ENCODE results near the gene DLG5.

The DLG5 gene

DNA sequence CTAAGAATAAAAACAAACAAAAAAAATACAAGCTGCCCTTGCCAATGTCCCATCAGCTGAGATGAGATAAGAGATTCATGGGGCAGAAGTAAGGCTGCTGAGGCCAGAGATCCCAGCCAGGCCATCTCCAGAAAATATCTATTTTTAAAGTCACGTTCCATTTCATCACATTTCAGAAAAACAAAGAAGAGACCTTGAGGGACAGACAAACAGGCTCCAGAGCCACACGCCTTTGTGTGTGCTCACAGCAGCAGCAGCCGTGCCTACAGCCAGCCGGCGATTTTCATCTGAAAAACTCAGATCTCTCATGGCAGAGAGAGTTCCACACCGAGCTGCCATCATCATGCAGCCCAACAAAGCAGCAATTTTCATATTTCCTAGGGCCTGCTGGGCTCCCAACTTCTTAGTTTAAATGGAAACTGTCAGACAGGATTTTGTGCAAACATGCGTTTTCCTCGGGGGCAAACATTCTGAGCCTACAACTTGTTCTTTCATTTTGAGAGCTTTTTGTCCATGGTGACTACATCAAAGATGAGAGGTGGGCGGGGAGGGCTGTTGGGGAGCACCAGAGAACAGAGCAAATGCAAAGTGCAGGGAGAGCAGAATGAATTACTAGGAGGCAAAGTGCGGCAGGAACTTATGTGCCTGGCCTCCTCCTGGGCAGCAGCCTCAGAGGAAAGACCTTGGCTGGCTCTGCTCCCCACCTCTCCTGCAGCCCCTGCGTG lies 38.8 kb downstream of the DLG5 start:
- DNase-seq = no peak

DNA sequence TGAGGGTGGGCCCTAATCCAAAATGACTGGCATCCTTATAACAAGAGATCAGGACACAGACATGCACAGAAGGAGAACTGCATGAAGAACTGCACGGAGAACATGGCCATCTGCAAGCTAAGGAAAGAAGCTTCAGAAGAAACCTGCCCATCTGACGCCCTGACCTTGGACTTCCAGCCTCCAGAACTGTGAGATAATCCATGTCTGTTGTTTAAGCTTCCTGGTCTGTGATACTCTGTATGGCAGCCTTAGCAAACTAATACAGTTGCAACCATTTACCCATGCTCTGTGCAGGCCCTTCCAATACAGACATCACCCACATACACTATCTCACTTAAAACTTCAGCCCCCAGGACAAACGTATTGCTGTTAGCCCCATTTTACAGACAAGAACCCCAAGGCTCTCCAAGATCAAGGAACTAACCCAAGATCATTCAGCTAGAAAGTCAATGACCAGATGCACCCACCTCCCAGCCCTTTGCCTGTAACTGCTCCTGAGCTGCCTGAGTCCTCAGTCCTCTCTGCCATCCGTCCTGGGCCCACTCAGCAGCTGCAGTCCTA lies 39.7 kb downstream of the DLG5 start:
- no peak for DNase-seq

DNA sequence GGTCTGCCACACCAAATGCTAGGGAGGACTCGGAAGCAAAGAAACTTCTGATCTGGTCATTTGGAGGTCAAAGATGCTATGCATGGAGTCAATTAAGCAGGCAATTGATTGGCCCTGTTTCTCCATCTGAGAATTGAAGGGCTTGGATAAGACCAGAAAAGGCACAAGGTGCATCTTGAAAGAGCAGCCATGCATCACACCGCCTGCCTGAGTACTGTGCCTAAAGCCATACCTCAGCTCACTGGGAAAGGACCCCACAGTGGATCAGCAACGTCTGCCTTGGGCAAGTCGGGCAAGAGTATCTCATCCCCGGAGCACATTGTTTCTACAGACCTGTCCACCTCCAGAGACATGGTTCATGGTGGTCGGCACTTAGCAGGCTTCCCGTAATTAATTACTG lies 42.4 kb downstream of the DLG5 start:
- no peak for DNase-seq

DNA sequence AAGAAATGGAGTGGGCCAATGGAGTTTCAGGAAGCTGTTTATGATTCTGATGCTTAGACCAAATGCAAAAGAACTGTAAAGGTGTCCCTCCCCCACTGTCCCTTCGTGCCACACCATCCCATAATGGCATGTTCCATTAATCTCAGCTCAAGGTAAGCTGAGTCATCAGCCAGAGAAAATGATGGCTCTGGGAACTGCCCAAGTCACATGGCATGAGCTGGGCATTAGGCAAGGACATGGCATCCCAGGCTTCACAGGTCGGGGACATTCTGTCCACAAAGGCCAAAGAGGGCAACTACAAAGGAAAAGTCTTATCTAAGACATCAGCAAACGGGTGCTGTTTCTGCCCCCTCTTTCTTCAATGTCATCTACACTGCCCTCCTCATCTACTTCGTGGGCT lies 44.9 kb downstream of the DLG5 start:
- DNase-seq = no peak

DNA sequence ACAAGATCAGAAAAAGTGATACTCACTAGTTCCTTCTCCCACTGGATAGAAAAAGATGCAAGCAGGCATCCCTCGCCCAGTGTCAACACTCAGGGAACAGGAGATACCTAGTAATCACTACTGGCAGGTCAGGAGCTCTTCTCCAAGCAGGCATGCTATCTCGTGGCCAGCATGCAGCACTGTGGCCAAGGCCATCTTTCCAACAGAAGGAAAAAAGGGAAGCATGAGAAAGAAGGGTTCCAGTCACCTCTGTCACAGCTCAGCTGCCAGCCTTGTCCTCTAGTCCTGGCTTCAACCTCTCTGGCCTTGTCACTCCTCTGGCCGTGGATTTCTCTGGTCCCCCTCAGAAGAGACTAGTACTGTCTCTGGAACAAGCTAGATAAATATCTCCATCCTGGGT lies 45.3 kb downstream of the DLG5 start:
- no peak for DNase-seq

DNA sequence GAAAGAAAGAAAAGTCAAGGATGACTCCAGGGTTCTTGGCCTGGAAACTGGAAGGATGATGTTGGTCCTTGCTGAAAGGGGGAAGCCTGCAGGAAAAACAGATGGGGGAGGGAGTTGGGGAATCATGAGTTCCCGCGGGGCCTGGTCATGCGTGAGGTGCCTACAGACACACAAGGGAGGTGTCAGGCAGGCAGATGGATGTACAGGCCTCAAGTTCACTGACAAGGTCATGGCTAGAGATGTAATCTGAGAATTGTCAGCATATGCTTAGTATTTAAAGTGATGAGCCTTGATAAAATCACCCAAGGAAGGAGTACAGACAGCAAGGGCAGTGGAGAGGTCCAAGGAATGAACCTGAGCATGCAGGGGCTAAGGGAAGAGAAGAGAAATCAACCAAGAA lies 46.8 kb downstream of the DLG5 start:
- no peak for DNase-seq

DNA sequence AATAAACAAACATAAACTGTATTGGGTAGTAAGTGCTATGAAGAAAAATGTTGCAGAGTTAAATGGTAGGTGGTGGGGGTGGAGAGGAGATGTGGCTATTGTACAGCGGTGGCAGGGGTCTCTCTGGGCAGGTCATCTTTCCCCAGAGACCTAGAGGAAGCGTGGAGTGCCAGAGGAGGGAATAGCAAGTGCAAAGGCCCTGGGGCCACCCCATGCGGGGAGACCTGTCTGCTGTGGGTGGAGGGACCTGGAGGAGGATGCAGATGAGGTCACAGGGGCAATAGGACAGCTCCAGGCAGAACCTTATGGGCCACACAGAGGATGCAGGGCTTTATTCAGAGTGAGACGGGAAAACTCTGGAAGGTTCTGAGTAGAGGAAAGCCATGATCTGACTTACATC lies 47.5 kb downstream of the DLG5 start:
- no peak for DNase-seq

DNA sequence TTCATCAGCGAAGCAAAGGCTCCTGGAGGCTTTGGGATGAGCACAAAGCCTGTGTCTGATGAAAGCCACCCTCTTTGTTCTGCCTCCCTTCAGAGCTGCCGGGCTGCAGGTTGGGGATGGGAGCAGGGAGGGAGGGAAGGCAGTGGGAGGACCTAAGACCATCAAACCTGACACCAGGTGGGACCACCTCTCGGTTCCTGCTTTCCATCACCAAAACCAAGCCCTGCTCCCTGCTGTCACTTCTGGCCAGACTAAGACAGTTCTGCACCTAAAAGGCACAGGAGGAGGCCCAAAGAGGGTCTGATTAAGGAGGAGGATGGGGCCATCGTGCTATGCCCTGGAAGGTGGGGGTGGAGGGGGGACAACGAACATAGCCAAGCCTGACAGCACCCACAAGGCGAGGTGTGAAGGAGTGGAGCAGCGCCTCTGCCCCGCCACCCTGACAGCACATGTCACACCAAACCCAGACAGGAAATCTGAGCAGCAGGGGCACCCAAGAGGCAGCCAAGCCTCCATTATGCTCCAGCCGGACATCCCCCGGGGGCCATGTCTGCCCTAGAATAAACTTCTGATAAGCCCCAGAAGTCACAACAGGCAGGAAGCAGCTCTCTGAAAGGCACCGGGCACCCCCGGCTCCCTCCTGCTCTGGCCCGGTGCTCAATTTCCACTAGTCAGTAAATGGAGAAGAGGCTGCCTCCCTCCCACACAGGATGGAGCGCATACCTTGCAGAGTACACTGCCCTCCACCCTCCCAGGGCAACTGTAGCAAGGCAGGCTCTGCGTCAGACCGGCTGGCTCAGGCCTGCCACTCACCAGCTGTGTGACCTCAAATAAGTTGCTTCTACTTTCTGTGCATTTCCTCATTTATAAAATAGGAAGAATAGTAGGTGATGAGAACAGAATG lies 48.9 kb downstream of the DLG5 start:
- DNase-seq = peak; percentile 36 to 47

DNA sequence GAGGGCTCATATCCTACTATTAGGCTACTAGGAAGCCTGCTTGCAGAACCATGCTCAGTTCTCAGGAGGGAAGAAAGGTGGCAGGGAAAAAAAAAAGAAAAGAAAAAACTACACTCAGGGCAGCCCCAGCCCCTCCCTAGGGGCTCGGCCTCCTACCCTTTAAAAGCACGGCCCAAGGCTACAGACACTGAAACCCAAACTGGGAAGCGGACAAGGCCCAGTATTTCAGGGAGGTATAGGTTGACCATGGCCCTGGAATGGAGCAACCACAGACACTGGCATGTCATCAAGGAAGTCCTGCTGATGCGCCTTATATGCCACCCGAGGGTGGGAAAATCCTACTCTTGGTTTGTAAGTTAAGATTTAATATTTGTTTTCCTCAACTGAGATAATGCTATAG lies 50.8 kb downstream of the DLG5 start:
- DNase-seq = no peak

DNA sequence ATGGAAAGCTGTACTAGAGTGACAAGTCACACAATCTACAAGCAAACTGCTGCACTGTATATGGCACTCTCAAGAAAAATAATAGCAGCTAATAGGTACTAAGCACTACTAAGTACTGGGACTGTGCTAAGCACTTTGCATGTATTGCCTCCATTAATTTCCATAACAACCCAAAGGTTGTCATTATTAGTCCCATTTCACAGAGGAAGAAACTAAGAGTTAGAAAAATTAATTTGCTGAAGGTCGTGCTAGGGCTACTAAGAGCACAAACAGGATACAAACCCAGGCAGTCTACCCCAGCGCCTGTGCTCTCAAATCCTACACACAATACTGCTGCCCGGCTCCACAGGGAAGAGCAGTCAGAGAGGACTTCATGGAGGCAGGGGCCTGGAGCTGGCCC lies 51.7 kb downstream of the DLG5 start:
- DNase-seq = no peak

DNA sequence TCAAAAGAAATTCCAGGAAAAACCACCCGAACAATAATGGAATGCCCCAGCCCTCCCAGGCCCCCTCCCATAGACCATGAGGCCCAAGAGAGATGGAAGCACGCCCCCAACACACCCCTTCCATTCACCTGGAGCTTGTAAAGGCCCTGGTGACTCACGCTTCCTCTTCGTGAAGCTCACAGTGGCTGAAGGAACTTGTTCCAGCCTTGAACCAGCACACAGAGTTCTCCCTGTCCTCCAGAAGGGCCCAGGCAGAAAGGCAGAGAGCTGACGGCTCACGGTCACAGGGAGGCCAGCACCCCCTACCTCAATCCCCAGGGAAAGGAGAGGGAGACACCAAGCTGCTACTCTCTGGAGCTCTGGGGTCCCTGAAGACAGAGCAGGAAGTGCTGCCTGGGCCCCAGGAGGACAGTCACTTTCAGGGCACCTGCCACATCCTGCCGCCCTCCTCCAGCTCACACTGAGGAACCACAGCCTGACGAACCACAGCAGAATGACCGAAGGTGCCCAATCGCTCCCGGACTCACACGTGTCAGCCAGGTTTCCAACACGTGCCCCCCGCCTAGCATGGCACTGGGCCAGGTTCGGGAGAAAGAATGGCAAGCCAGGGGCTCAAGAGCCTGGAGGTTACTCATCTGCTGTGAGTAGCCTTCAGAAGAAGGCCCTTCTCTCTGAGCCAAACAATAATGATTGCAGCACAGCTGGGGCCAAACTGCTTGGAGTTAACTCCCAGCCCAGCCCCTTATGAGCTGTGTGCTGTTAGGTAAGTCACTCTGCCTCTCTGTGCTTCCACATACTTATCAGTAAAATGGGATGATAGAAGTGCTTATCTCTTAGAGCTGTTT lies 52.8 kb downstream of the DLG5 start:
- no peak for DNase-seq

DNA sequence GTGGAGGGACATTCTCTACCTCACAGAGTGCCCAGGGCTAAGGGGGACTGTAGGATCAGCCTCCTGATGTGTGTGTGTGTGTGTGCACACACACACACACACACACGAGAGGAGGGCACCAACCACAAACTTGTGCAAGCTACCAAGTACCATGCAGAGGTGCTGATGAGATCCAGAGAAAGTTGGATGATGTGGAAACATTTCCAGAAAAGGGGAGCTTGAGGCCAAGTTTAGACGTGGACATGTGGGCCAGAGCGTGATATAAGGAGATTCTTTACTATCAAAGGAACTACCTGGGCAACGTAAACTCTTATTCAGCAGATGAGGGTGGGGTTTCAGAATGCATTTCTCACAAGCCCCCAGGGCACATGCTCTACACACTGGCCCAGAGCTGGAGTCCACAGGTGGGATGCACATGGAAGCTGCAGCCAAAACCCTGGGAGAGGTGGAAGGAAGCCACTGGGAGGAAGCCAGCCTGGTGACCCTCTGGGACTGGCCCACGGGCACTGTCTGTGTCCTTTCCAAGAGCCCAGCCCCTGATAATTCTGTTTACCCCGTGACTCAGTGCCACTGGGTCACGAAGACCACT lies 53.5 kb downstream of the DLG5 start:
- no peak for DNase-seq

DNA sequence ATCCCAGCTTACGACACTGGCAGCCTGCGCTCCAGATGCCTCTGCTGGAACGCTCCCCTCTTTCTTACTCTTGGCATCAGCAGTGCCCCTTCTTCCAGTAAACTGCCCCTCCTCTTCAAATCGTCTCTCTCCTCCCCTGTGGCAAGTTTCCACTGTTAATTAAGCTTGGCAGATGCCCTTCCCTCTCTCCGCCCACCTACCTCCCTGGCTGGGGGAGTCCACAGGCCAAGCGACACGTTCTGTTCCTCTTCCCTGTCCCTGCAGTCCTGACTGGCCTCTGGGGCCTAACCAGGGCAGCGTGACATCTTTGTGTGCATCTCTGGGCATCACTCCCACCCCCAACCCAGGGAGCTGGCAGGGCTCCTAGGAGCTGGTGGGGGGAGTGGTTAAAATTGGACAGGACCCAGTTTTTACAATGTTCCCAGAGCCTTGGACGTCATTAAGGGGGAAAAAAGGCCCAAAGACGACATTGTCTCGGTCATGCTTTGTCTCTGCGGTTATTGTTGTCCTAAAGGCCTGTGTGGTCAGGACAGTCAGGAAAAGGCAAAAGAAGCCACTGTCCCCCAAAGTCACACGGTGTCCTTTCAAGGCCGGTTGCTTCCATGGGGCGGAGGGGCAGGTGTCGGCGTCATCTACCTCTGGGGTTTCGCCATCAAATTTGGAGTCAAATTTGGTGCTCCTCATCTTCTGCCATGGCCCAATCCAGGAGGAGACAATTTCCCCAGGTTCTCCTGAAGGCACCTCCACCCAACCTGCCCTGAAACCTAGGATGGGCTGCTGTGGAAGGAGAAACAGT lies 54.2 kb downstream of the DLG5 start:
- no peak for DNase-seq

DNA sequence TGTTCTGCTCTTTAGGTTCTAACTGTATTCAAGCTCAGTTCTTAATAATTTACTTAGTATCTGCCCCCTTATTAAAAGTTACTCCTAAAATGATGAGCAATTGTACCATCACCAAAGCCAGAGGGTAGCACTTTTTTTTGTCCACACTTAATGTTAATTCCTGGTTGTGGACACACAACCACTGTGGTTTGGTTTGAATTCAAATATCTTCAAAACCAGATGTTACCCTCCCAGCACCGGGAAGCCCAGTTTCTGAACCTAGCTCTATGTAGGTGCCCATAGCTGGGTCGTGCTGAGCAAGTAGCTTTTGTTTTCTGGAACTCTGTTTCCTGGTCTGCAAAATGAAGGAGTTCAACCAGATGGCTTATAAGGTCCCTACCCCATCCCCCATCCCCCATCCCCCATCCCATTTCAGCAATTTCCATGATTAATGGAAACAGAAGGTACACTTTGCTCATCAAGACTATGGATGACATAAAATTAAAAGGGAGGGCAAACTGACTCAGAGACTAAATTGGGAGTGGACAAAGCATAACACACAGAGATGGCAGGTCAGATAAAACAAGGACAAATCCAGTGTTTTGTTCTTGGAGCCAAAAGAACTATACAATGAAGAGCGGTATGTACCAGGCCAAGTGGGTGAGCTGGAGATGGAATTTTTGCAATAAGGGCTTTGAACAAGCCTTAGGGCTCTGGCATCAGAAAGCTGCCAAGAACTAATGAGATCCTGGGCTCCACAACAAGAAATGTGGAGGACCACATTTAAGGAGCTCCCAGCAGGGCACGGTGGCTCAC lies 56.7 kb downstream of the DLG5 start:
- no peak for DNase-seq

DNA sequence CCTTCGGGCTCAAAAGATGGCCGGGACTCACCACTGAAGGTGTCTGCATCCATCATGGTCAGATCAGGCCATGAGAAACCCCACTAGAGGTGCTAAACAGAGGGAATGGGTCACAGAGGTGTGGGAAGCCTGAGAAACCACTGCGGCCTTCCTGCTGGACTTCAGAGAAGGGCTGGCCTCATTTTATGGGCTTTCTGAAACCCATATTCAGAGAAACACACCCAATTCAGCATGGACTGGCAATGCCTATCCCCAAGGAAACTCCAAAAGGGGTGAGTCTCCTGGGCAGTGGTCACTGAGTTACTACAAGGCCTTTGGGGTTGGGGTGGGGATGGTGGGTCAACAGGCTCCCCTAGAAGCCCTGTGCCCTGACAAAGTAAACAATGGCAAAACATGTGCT lies 58.0 kb downstream of the DLG5 start:
- no peak for DNase-seq

DNA sequence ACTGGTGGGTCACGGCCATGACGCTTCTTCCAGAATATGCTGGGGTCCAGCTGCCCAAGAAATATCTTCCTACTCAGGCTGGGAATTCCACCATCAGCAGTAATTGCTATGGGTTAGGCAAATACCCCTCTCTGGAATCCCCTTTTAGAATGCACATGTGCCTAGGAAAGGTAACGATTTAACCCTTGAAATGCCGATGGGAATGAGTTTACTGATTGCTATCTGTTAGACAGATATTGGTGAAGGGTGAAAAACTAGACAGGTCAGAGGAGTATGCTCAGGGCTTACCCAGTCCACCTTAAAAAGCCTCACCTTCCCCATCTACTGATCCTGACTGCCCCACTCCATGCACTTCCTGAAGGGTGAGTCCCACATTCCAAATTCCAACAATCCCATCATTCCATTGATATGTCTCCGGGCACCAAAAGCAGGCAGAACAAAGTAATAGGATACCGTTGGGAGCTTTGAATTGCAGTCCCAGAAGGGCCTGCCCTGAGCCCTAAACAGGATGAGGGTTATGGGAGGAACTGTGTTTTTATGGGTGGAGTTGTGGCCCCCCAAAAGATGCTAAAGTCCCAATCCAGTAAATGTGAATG lies 59.3 kb downstream of the DLG5 start:
- DNase-seq = no peak

DNA sequence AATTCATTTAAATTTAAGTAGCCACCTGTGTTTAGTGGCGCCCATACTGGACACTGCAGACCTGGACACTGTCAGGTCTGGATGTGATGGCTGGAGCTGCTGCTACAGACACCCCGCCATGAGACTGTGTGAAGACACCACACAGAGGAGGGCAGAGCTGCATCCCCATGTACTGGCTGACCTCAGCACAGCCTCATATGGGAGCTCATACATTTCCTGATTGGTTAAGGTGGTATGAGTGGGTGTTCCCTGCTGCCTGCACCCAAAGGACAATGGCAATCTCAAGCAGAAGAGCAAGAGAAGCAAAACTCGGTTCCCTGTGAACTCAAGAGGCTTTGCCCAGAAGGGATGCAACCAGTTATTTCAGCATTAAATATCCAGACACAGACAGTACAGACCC lies 60.0 kb downstream of the DLG5 start:
- no peak for DNase-seq

DNA sequence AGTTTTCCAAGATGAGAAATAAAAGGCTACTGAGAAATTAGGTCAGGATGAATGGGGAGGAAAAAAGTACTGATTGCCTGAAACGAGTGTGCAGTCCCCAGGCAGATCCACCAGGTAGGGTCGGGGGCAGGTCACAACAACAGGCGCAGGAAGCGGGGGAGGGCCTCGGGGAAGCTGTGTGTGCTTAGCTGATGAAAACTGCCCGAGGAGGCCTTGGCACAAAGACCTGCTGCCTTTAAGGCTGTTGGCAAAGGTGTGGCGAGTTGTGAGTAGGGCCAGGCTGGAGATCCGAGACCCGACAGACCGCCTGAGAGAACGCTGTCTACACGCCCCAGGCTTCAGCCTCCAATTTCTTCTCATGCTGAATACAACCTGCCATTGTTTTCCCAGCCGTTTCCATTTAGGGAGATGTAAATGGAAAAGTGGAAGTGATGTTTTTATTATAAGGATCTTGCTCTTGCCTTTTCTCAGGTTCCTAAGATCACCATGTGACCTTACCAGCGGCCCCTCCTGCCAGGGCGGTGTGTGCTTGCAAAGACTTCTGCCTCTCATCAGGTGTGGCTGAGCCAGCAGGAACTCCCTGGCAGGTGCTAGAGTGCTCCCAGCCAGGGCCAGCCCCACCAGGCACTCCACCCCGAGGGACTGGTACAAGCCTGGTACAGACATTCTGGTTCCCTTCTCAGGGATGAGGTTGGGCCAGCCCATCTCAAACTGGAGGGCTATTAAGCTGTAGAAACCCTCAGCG lies 60.8 kb downstream of the DLG5 start:
- DNase-seq = no peak

DNA sequence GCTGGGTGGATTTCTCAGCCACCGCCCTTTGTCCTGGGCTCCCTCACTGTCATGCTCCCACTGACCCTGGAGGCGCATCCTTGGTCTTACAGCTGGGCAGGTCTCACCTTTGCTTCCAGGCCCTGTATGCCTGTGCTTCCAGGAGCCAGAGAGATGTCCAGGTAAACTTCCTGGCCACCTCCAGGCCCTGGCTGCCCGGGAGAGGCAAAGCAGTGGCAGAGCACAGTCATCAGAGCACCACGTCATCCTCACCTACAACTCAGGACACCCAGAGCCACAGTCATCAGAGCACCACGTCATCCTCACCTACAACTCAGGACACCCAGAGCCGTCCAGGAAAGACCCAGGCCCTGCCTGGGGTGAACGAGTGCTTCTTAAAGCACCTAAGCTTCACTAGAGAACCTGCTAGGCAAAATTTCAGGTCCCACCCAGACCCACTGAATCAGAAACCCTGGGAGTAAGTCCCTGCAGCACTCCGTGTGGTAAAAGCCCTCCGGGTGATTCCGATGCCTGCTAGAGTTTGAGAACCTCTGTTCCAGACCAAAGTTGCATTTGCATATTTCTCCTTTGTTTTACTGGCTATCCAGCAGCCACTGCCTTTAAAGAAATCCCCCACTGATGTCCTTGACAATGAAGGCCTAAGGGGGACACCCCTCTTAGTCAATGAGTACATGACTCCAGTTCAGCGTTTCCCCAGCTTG lies 62.3 kb downstream of the DLG5 start:
- DNase-seq = no peak
